GM12872 (cell line): ENCODE data around the gene MAML2.

Experiments used
- TF ChIP-seq, protein P1 (sequence below): IDR thresholded peaks from 3 replicates; pipeline ENCODE4 v1.5.1; 2011; ENCODE audit warnings: low read depth, mild to moderate bottlenecking, low read length, moderate library complexity; ENCODE audit not compliant: insufficient read depth

The MAML2 gene

DNA sequence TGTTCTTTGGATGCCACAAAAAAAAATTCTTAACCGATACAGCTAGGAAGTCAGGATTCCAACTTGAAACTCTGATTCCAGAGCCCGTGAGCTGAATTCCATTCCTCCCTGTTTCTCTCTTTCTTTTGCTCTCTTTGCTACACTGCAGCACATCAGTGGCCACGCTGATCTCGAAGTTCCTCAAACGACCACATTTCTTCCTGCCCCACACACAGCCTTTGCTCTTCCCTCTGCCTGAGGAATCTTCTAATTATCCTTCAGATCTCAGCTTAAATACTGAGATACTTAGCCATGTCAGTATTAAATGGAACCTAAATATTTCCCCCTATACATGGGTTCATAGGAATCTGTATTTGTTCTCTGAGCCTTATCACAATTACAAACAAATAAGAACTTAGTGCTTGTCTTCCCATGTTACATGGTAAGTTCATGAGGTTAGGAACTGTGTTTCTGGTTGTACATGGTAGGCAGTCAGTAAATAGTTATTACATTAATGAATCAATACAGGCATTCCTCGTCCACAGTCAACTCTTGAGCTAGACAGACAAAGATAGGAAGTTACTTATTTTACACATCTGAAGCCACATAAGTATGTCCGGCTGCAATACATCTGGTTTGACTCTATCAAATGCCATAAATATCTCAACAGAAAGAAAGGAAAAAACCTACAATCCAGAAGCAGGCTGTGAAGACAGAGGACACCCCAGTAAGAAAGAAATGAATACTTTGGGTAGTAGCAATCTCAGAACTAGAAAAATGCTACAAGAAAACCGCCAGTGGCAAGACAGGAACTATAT is 86.6 kb downstream of the MAML2 start:
- TF ChIP-seq, protein P1, sequence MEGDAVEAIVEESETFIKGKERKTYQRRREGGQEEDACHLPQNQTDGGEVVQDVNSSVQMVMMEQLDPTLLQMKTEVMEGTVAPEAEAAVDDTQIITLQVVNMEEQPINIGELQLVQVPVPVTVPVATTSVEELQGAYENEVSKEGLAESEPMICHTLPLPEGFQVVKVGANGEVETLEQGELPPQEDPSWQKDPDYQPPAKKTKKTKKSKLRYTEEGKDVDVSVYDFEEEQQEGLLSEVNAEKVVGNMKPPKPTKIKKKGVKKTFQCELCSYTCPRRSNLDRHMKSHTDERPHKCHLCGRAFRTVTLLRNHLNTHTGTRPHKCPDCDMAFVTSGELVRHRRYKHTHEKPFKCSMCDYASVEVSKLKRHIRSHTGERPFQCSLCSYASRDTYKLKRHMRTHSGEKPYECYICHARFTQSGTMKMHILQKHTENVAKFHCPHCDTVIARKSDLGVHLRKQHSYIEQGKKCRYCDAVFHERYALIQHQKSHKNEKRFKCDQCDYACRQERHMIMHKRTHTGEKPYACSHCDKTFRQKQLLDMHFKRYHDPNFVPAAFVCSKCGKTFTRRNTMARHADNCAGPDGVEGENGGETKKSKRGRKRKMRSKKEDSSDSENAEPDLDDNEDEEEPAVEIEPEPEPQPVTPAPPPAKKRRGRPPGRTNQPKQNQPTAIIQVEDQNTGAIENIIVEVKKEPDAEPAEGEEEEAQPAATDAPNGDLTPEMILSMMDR: no peak

DNA sequence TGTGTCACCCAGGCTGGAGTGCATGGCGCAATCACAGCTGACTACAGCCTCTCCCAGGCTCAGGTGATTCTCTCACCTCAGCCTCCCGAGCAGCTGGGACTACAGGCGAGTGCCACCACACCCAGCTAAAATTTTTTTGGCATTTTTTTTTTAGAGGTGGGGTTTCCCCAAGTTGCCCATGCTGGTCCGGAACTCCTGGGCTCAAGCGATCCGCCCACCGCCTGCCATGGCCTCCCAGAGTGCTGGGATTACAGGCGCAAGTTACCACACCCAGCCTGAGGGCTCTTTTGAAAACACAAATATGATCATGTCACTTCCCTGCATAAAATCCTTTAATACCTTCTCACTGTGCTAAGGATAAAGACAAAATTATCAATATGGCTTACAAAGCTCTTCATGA is 88.1 kb downstream of the MAML2 start:
- TF ChIP-seq, protein P1: no peak

DNA sequence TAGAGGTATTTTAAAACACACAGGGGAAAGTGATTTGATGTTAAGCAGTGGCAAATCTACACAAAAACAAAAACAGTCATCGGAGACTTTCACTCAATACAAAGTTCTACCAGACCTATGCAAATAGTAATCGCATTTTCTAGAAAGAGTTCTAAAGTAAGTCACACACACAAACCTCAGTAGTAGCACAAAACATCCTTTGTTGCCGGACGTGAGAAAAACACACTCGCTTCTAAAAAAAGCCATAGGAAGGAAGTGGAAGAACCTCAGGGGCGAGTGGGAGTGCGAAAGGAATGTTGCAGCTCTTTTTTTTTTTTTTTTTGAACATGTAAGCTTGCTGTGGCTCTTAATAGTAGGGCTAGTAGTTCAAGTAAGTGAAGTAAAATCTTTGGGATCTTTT is 88.9 kb downstream of the MAML2 start:
- TF ChIP-seq, protein P1: no peak

DNA sequence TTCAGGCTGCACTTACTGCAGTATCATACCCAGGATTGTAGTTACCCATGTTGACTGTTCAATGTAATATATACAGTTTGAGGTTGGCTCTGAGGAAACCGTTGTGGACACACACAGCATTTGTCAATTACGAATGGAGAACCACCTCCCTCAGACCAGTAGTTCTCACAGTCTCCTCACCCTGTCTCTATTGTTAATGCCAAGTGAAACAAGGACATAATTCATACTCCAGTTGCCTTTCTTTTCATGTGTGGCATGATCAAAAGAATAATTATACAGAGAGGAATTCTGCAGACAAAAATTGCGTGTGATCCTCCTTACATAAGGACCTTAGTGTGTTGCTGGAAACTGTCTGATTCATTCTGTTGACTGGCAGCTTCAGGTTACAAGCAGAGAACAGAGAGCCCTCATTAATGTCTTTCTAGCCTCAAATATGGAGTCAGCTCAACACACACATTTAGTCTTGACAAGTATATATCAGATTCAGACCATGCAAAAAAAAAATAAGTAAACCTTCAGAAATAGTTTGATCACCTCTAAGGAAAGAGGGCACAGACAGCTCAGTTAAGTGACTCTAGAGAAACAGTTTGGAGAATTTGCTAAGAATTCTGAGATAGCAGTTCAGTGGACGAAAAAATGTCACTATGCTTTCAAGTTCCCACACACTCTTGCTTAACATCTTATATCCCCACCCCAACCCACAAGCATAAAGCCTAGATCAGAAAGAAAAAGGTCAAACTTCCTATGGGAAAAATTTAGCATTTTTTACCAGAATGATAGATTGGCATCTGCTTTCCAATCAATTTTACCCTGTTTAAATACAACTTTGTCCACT is 96.1 kb downstream of the MAML2 start:
- TF ChIP-seq, protein P1: no peak

DNA sequence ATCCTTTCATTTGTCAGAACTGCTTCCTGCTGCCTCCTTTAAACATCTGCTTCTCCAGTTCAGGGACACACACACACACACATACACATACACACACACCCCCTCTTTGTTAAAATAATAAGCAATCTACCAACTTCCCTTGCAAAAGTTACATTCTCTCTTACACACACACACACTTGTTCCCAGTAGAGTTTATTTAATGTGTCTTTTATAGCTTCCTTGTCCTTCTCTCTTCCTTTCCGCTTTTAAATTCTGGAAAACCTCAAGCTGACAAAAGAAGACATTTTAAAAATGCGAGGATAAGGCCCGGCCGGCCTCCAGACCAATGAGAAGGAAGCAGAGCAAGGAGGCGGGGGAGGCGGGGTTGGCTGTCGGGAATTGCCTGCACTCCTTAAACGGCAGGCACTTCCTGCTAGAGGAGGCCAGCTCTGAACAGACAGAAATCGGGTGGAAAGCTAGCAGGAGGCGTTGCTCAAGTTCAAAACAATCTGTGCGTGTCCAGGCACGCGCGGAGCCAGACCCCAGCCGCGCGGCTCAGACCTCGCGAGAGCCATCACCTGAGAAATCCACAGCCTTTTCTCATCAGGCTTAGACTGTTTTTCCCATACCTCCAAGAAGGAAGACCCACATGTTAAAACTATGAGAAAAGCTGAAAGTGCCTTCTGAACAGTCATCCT is 99.9 kb downstream of the MAML2 start:
- TF ChIP-seq, protein P1: no peak

DNA sequence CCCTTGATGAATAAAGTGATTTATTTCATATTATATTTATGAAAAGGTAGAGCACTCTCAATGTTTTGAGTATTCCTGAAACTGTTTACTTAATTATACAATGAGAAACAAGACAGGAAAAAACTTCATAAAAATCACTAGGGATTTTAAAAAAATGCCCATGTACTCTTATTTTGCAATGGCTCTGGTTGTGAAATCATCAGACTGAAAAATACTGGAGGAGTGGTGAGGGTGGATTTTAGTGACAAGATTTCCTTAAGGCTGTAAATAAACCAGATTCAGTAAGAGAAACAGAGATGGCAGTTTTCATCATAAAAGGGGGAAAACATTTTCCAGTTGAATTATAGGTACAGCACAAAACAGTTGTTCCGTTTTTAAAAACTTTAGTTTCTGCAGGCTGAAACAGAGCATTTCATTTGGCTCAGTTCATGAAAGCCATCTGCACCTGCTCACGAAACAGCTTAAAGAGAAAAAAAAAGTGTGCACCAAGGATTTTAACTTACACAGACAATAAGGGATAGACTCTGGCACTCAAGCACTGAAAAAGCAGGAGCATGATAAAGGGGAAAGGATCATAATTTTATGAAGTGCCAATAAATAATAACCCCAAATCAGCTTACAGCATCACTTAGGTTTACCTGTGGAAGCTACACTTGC is 100.7 kb downstream of the MAML2 start:
- TF ChIP-seq, protein P1: no peak
